ENCODE measurements around the gene ASTL.
"Not testable (repeated sequence)": the region's sequence is repeated elsewhere in the genome, so short reads cannot be mapped to it uniquely, and the experiment has no call there.

ASTL gene

GRCh38 chr2:96145036-96145847, 6.9 kb upstream of the ASTL start, which contains the start of gene DUSP2:
DUSP2 (minus strand) TSS chr2:96145440; CDS start chr2:96145354, 86 bp downstream.
- Mint-ChIP-seq H3K9me3 (no peaks in the 10 kb centered on the region), H3K4me3 (peak within 1 kb of the TSS; percentile 78), H3K36me3 (ENCODE audit: low read depth) (no peaks in the 10 kb centered on the region), H3K4me1 (peaks cover 40% of the 10 kb centered on the region), H3K27me3 (ENCODE audit: low read depth, poor library complexity) (peaks cover 50% of the 10 kb centered on the region), H3K27ac (no peak within 1 kb of the TSS)
- TF ChIP-seq CTCF (IDR thresholded peaks at IDR 0.05) = no peak
- DNase-seq = peak; percentile 66

- TF ChIP-seq CTCF (IDR thresholded peaks at IDR 0.05) = peak; percentile 1
- Mint-ChIP-seq H3K4me3 (peak overlapping the region; percentile 78), H3K27ac (no peak overlapping the region), H3K27me3 (ENCODE audit: low read depth, poor library complexity) (peaks cover 50% of the 10 kb centered on the region), H3K9me3 (no peaks in the 10 kb centered on the region), H3K36me3 (ENCODE audit: low read depth) (no peaks in the 10 kb centered on the region), H3K4me1 (peaks cover 40% of the 10 kb centered on the region)
- no peak for DNase-seq
These were observed 6.3 kb upstream of the ASTL start for GRCh38 chr2:96144481-96145035.

DNA sequence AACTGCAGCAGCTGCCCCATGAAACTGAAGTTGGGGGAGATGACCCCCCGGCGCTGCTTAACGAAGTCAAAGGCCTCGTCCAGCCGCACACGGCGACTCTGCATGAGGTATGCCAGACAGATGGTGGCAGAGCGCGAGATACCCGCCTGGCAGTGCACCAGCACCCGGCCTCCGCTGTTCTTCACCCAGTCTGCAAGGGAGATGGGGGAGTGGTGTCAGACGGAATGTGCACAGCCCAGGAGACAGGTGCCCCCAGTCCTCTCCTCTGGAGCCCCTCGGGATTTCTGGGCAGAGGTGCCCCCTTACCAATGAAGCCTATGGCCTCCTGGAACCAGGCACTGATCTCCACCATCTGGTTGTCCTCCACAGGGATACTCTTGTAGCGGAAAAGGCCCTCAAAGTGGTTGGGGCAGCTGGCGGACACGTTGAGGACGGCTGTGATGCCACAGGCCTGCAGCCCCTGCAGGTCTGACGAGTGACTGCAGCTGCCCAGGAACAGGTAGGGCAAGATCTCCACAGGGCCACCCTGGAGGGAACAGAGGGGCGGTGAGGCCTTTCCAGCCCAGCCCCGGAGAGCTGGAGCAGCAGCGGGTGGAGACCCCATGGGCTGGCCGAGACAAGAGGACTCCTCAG, 5.7 kb upstream of the ASTL start:
- Mint-ChIP-seq H3K27me3 (ENCODE audit: low read depth, poor library complexity) (peaks cover 50% of the 10 kb centered on the region), H3K4me3 (peak overlapping the region; percentile 78), H3K9me3 (no peaks in the 10 kb centered on the region), H3K27ac (no peak overlapping the region), H3K36me3 (ENCODE audit: low read depth) (no peaks in the 10 kb centered on the region), H3K4me1 (peaks cover 35% of the 10 kb centered on the region)
- DNase-seq = no peak
- peak; percentile 25 for TF ChIP-seq CTCF (IDR thresholded peaks at IDR 0.05)

DNA sequence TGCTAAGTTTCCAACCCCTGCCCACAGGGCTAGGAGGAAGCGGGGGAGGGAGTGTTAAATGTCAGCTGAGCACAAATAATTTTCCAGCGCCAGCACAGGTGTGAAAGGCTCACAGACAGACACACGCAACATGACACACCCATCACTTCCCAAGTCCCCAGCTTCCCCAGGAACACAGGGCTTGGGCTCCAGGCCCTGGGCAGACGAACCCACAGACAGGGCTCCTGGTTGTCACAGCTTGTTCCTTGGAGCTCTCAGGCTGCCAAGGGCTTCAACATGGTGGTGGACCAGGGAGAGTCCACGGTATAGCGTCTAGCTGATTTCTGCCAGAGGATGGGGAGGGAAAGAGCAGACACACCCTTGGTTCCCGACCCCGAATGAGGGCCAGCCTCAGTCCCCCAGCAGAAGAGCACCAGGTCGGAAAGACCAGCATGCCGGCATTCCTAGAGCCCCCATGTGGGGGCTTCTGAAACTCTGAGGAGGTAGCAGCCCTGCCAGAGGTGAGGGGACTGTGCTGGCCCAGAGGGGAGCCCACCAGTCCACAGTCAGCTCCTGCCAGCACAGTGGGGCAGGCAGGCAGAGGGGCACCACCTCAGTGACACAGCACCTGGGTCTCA, 5.0 kb upstream of the ASTL start:
- peaks cover 30% of the 10 kb centered on the region for H3K4me1 Mint-ChIP-seq
- no peak for DNase-seq
- H3K9me3 Mint-ChIP-seq = no peaks in the 10 kb centered on the region
- peaks cover 54% of the 10 kb centered on the region for H3K27me3 Mint-ChIP-seq (ENCODE audit: low read depth, poor library complexity)
- H3K27ac Mint-ChIP-seq = no peak overlapping the region
- H3K4me3 Mint-ChIP-seq = no peak overlapping the region
- no peak for TF ChIP-seq CTCF (IDR thresholded peaks at IDR 0.05)
- H3K36me3 Mint-ChIP-seq (ENCODE audit: low read depth) = no peaks in the 10 kb centered on the region

- H3K9me3 Mint-ChIP-seq = no peaks in the 10 kb centered on the region
These were observed 4.2 kb upstream of the ASTL start for GRCh38 chr2:96142217-96143113.

GRCh38 chr2:96141624-96141967, 3.3 kb upstream of the ASTL start:
- not testable (repeated sequence) for H3K27ac Mint-ChIP-seq, H3K4me3 Mint-ChIP-seq

More at GRCh38 chr2:96142217-96143113, 4.2 kb upstream of the ASTL start:
- Mint-ChIP-seq H3K27me3 (ENCODE audit: low read depth, poor library complexity) (peaks cover 60% of the 10 kb centered on the region), H3K27ac (no peak overlapping the region), H3K4me3 (no peak overlapping the region), H3K4me1 (peaks cover 21% of the 10 kb centered on the region), H3K36me3 (ENCODE audit: low read depth) (no peaks in the 10 kb centered on the region)
- no peak for DNase-seq
- no peak for TF ChIP-seq CTCF (IDR thresholded peaks at IDR 0.05)

More at GRCh38 chr2:96141624-96141967, 3.3 kb upstream of the ASTL start:
- H3K36me3 Mint-ChIP-seq (ENCODE audit: low read depth); DNase-seq; H3K9me3 Mint-ChIP-seq: not testable (repeated sequence)
- peaks cover 13% of the 10 kb centered on the region for H3K4me1 Mint-ChIP-seq
- H3K27me3 Mint-ChIP-seq (ENCODE audit: low read depth, poor library complexity) = peaks cover 60% of the 10 kb centered on the region

Measured in nephron progenitor cell (in vitro differentiated cells).